Vagina (tissue), 2 donors: Measurements from ENCODE around the gene VOPP1. TPM values are rescaled to one million over a fixed set of nuclear protein-coding genes. Genes with fewer than 3 reads are reported as not detected.
A peak's percentile ranks its signal among the peaks of the same experiment; 100 is the strongest.

Experiments used
- DNase-seq, 2 donors: peaks; one replicate each; pipeline ENCODE4 v3.0.0-alpha.2; 2017; ENCODE audit errors: extremely low spot score in 2 of 2
- H3K27ac ChIP-seq: fragments of 200-600 bp; sonication (generic); one replicate; pipeline ENCODE4 v1.5.1; 2019
- H3K27me3 ChIP-seq: fragments of 200-600 bp; sonication (generic); one replicate; pipeline ENCODE4 v1.5.1; 2019
- H3K36me3 ChIP-seq, 2 donors: fragments of 200-600 bp; sonication (generic); one replicate each; pipeline ENCODE4 v1.5.1; 2017 to 2019
- H3K4me1 ChIP-seq: fragments of 200-600 bp; sonication (generic); one replicate; pipeline ENCODE4 v1.5.1; 2019
- H3K4me3 ChIP-seq, 2 donors: fragments of 200-600 bp; sonication (generic); 1 replicate in 1 of 2; 2 replicates in 1 of 2; pipeline ENCODE4 v1.5.1; 2016 to 2019
- H3K9me3 ChIP-seq: fragments of 200-600 bp; sonication (generic); one replicate; pipeline ENCODE4 v1.5.1; 2019
- CTCF ChIP-seq, 3 experiments: fragments of 450-650 bp in 2 of 3; fragments of 200-600 bp in 1 of 3; sonication (generic) in 1 of 3; IDR thresholded peaks; one replicate each; pipeline ENCODE4 v1.5.1; 2017 to 2019; ENCODE audit warnings: antibody characterized with exemption in 3 of 3, mild to moderate bottlenecking in 2 of 3, moderate library complexity in 2 of 3
- POLR2A ChIP-seq, 2 donors: fragments of 450-650 bp; IDR thresholded peaks; one replicate each; pipeline ENCODE4 v1.6.1; 2017; ENCODE audit warnings: antibody characterized with exemption in 2 of 2, mild to moderate bottlenecking in 2 of 2, moderate library complexity in 2 of 2
- POLR2AphosphoS5 ChIP-seq, 2 donors: sonication (generic); formaldehyde crosslinking; IDR thresholded peaks; one replicate each; pipeline ENCODE4 v1.9.0; 2017; ENCODE audit warnings: antibody characterized with exemption in 2 of 2, mild to moderate bottlenecking in 2 of 2, low read depth in 1 of 2; ENCODE audit not compliant: insufficient read depth in 1 of 2
- intact Hi-C: fragments of 100-400 bp; cut with DNase I; formaldehyde crosslinking; loops from one replicate; pipeline ENCODE4 v1.15.1; 2023
- total RNA-seq: library from RNA; depleted of rRNA; stranded (reverse); fragments of >200 nt; gene quantifications from one replicate; pipeline ENCODE4 v1.2.3, GENCODE V29; 2016

VOPP1 gene
- total RNA-seq, 1 donor from 2014 or later = 26.3 TPM

- no peak for DNase-seq
- H3K27ac ChIP-seq = no peak overlapping the region
- no peaks in the 10 kb centered on the region for H3K9me3 ChIP-seq
- peaks cover 13% of the 10 kb centered on the region for H3K4me1 ChIP-seq
- H3K4me3 ChIP-seq = no peak overlapping the region
- no peaks in the 10 kb centered on the region for H3K27me3 ChIP-seq
- TF ChIP-seq POLR2A (IDR thresholded peaks at IDR 0.05) = no peak
- no peak for TF ChIP-seq POLR2AphosphoS5 (IDR thresholded peaks at IDR 0.05; ENCODE audit: insufficient read depth in 1 of 2, low read depth in 1 of 2)
- TF ChIP-seq CTCF (IDR thresholded peaks at IDR 0.05) = no peak
- intact Hi-C loops = no loop called here
- no peaks in the 10 kb centered on the region for H3K36me3 ChIP-seq
These were observed 139.1 kb downstream of the VOPP1 start for GRCh38 chr7:55432939-55433784.

GRCh38 chr7:55432506-55432905 lies 139.8 kb downstream of the VOPP1 start:
- Histone ChIP-seq H3K27me3 (no peaks in the 10 kb centered on the region), H3K4me3 (no peak overlapping the region), H3K27ac (no peak overlapping the region), H3K9me3 (no peaks in the 10 kb centered on the region), H3K36me3 (no peaks in the 10 kb centered on the region), H3K4me1 (peaks cover 13% of the 10 kb centered on the region)
- no peak for DNase-seq
- intact Hi-C loops = no loop called here
- no peak for TF ChIP-seq CTCF (IDR thresholded peaks at IDR 0.05)
- TF ChIP-seq POLR2A (IDR thresholded peaks at IDR 0.05) = no peak
- no peak for TF ChIP-seq POLR2AphosphoS5 (IDR thresholded peaks at IDR 0.05; ENCODE audit: insufficient read depth in 1 of 2, low read depth in 1 of 2)

- DNase-seq = no peak
- Histone ChIP-seq H3K27me3 (no peaks in the 10 kb centered on the region), H3K4me1 (peaks cover 13% of the 10 kb centered on the region), H3K9me3 (no peaks in the 10 kb centered on the region), H3K27ac (no peak overlapping the region), H3K4me3 (no peak overlapping the region), H3K36me3 (no peaks in the 10 kb centered on the region)
- TF ChIP-seq POLR2A (IDR thresholded peaks at IDR 0.05) (no peak), POLR2AphosphoS5 (IDR thresholded peaks at IDR 0.05; ENCODE audit: insufficient read depth in 1 of 2, low read depth in 1 of 2) (no peak), CTCF (IDR thresholded peaks at IDR 0.05) (no peak)
- intact Hi-C loops = no loop called here
These were observed 140.4 kb downstream of the VOPP1 start for GRCh38 chr7:55431898-55432297.

GRCh38 chr7:55429835-55430499 lies 142.3 kb downstream of the VOPP1 start:
- H3K9me3 ChIP-seq = no peaks in the 10 kb centered on the region
- no peak for DNase-seq
- peaks cover 0 to 12% of the 10 kb centered on the region in 2 donors for H3K36me3 ChIP-seq
- intact Hi-C loops = loop anchor here (5.0 kb wide), 1 partner anchor 268 kb away; no protein-coding TSS in a partner anchor
- H3K27me3 ChIP-seq = no peaks in the 10 kb centered on the region
- no peak overlapping the region for H3K4me3 ChIP-seq
- TF ChIP-seq POLR2A (IDR thresholded peaks at IDR 0.05) (no peak), POLR2AphosphoS5 (IDR thresholded peaks at IDR 0.05; ENCODE audit: insufficient read depth in 1 of 2, low read depth in 1 of 2) (no peak), CTCF (IDR thresholded peaks at IDR 0.05) (no peak)
- H3K27ac ChIP-seq = peak overlapping the region; percentile 2
- peaks cover 13% of the 10 kb centered on the region for H3K4me1 ChIP-seq
